Glomerular visceral epithelial cell (primary cell): ENCODE data around the gene CD93.

Experiments used
- DNase-seq: peaks from one replicate; pipeline ENCODE4 v3.0.0-alpha.2; 2016; ENCODE audit errors: extremely low spot score

Gene CD93, protein sequence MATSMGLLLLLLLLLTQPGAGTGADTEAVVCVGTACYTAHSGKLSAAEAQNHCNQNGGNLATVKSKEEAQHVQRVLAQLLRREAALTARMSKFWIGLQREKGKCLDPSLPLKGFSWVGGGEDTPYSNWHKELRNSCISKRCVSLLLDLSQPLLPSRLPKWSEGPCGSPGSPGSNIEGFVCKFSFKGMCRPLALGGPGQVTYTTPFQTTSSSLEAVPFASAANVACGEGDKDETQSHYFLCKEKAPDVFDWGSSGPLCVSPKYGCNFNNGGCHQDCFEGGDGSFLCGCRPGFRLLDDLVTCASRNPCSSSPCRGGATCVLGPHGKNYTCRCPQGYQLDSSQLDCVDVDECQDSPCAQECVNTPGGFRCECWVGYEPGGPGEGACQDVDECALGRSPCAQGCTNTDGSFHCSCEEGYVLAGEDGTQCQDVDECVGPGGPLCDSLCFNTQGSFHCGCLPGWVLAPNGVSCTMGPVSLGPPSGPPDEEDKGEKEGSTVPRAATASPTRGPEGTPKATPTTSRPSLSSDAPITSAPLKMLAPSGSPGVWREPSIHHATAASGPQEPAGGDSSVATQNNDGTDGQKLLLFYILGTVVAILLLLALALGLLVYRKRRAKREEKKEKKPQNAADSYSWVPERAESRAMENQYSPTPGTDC

DNA sequence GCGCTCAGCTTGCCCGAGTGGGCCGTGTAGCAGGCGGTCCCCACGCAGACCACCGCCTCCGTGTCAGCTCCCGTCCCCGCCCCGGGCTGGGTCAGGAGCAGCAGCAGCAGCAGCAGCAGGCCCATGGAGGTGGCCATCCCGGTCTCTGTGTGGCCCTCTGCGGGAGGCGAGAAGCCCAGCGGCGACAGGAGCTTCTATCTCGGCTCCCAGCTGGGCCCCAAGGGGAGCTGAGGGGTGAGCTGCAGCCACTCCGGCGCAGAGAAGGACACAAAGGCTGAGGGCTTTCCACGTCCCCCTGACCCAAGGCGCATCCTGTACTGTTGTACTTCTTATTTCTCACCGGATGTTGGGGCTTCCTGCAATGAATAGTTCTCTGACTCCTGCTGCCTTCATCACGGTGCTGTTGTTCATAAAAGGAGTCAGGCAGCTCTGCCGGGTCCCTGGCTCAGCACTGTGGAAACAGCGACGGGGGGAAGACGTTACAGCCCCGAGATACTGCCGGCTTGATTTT is at the start of gene CD93:
TSS of gene CD93 (minus strand) at position 269 of the 511 bp plus-strand sequence. CDS start at position 137, 132 bp downstream.
- DNase-seq = no peak

DNA sequence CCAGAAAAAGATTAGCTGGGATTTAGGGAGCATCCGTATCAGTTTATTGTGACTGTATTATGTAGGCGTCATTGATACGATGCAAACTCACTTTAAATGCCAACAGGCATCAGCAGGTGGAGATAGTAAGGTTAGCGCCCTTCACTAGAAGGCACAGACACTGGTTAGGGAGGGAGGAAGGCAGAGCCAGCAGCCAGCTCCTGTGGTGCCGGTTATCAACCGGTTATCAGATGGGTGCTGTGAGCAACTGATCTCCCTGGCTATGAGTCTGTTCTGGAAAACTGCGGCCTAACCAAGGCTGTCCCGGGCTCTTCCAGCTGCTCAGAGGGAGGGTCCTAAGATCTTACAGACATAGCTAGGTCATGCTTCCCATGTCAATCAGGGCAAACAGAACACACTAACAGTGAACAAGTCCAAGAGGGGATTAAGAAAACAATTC is 47.5 kb upstream of the CD93 start:
- DNase-seq = no peak

DNA sequence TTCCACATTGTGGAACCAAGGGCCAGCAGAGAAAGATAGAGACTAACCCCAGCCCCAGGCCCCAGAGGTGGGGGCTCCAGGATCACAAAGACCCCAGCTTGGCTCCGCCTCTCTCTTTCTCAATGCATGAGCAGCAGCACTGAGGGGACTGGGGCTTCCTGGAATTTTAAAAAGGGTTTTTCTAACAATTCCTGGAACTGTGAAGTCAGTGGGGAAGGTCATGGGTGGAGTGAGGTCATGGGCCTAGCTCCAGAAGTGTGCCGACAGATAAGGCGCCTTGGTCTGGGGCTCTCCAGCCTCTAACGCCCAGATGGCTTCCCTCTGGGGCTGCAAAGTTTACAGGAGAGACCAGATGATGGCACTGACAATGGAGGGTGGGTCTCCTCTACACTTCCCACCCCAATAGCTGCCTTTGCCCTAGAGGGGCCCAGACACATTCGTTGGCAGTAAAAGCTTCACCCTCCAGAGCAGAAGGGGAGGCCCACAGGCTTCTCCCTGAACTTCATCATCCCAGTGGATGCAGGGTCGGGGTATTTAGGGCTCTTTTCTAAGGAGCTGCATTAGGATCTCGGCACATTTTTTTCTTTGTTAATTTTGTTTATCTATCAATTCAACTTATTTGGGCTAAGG is 46.9 kb upstream of the CD93 start:
- DNase-seq = no peak

DNA sequence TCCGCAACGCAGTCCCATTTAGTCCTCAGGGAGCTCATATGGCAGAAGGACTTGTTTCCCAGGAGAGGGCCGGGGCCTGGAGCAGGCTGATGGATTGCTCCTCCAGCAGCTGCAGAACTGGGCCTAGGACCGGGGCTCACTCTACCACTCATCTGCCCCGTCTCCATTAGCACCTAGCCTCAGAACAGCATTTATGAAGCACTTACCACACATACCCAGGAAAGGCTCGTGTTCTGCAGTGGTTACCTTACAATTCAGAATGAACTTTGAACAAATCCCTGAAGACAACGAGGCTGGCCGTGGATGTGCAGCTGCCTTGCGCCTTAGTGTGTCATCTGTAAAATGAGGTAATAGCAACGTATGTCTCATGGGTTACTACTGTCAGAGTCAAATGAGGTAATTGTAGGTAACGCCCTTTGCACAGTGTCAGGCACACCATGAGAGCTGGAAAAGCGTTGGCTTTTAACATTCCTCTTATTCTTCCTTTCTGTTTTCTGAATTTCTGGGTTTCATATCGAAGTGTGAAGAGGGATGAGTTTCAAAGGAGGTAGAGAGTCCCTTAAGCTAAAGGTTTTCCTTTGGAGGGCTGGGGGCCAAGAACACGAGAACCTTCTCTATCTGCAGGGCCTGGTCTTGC is 46.3 kb upstream of the CD93 start:
- no peak for DNase-seq

DNA sequence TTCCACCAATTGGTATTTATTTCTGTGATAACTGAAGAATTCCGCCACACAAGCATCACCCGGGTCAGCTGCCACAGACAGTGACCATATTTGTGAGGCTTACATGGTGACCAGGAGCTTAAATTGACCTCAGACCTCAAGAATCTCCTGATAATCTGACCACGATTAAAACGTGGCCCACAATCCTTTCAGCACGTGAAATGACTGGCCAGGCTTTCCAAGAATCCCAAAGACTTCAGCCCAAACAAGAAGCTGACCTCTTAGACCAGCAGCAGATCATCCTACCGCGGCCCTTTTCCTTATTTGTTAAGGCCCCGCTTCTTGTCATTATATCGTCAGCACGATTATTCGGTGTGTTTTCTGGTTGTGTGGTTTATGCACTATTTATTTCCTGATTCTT is 45.6 kb upstream of the CD93 start:
- no peak for DNase-seq

DNA sequence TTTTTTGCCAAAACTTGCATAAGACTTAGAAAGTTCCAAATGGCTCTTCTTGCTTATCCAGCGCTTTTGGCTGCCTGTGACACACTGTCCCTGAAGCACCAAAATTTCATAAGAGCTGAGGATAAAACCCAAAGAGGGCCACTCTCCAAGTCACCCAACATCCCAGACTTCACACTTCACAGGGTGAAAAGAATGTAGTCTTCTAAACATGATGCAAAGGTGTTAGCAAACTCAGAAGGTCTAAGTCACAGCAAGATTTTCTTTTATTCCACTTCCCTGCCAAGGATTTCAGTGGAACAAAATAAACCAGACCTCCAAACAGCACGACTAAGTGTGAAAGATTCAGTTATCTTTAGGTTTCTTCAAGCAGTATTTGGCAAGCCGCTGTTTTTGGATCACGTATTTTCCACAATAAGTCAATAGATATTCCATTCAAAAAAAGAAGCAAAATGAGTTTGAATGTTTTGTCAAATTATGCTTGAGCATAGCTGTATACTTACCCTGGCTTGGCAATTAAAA is 44.6 kb upstream of the CD93 start:
- no peak for DNase-seq

DNA sequence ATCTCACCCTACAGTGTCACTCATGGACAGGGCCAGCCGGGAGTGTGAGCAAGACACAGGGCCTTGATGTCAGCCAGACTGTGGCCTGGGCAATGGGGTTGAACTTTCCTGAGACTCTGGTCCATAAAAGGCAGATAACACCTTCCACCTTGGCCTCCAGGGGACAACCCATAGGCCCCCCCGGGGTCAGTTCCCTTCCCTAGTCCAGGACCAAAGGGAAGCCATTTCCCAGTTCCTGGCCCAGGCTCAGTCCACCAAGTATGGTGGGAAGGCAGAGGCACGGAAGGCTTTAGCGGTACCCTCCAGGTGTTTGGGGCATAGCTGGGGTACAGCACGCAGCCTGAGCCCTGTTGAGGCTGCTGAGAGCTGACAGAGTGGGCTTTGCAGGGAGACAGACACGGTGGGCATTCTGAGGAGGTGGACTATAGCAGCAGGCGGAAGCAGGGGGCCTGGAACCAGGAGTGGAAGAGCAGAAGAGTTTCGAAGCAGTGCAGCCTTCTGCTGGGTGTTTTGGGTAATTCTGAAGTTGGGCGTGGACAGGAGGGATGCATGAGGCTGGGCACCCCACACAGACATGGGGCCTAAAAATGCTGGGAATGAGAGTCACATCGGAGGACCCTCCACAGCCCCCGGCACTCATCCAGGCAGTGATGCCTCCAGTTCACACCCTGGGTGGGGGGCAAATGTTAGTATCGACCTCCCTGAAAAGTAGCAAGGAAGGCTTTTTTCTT is 43.9 kb upstream of the CD93 start:
- DNase-seq = no peak

DNA sequence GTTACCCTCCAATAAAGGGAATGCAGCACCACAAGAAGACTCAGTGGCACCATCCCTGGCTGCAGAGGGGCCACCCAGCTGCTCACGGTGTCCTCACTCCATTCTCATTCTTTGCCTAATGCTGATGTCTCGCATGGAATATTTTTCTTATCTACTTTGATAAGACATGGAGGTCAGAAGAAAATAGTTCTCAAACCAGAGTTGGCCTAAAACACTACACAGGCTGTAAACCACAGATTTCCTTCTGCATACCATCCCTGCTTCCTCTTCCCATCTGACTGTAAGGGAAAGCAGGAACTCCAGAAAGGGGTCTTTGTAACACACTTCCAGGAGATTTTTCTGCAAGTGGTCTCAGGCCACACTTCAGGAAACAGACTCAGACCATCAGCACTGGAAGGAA is 43.1 kb upstream of the CD93 start:
- no peak for DNase-seq

DNA sequence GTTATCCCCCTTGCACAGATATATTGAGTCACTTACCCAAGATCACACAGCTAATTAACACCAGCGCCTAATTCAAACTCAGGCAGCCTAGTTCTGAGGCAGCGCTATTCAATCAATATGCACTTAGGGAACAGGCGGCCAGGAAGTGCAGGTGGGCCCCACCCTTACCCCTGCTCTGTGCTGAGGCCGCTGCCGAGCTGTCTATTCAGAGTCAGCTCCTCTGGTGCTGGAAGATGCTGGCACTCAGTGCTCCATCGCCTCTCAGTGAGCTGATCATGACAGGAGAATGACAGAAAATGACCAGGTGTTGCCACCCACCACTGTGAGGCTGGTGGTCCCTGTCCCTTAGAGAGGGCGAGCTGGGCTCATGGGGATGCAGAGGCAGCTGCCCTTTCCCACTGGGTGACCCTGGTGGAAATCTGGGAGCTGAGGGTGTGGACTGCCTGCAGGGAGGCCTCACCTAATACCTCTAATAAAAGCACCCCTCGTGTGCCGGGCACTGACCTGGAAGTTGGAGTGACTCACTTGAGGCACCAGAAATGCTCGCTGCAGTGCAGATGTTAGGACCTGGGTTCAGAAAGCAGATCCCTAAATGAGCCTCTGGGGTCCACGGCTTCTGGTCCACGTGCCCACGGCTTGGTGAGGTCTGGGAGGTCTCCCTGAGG is 42.5 kb upstream of the CD93 start:
- DNase-seq = no peak

DNA sequence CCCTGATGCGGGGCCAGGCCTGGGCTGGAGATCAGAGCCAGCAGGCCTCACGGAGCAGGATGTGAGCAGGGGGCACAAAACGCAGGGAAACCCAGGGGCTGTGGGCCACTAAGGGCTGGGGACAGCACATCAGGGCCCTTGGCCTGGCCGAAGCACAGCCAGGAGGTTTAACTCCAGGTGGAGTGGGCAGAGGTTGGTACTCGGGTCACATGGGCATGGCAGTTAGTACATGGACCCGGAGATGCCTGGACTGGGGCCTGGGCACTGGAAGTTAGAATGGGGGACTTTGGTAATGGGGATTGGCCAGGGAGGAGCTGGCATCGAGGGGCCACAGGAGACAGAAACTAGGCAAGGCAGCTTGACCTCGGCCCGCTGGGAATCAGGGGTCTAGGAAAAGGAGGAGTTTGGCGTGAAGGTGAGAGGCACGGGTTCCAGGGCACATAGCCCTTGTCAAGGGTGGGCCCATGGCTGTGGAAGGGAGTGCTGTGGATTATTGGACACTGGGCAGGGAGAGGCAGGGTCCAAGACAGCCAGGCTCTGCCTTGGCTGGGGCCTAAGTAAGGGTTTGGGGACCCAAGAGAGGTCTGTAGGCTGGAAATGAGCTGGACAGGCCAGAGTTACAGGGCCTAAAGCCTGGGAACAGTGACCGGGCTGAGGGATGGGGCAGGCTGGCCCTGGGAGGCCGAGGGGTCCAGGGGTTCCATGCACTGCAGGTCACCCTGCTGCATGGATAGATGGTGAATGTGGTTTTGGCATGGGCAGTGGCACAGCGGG is 41.6 kb upstream of the CD93 start:
- no peak for DNase-seq

DNA sequence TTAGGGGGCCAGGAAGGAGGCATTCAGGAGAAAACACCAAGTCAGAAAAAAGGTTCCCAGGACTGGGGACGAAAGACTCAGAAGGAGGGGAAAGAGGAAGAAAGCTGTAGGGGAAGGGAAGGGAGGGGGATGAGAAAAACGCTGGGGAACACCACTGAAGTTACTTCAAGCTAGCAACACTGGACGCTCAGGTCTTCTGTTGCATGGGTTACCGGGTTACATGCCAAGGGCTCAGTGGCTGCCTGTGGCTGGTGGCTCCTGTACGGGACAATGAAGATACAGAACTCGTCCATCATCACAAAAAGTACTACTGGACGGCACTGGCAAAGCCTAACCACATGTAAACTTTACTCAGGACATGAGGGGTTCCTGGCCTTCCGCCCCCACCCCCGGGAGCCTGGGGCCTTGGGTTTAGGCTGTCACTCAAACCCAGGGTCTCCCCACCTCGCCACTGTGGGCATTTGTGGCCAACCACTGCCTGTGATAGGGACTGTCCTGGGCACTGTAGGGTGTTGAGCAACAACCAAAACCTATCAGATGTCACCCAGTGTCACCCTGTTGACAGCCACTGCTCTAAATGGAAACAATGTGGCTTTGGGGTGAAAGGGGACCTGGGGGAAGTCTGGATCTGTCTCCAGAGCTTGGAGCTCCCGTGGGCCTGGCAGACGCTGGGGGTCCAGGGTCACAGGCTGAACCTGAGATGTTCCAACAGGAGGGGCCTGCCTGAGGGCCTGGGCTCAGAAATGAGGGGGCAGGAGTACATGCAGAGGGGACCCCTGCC is 40.3 kb upstream of the CD93 start:
- no peak for DNase-seq

DNA sequence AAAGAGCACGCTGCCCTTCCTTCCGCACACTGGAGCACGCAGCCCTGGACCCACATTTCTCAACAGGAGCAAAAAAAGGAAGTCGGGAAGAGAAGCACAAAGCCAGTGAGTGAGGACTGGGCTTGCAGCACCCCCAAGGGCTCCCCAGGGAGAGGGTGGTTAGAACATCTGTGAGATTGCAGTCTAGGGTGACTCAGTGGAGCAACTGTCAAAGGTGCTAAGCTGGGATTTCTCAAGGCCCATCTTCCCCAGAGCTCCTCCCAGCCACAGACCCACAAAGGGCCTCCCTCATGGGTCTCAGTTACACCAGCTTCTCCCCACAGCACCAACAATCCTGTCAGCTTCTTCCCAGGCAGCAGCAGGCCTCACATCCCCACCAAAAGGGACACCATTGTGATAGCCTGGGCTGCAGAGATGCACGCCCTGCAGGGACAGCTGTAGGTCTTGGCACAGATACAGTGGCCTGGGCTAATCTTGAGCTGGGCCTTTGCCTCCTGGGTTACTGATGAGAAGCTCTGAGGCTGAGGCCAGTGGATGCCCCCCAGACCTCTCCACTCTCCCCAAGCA is 39.6 kb upstream of the CD93 start:
- DNase-seq = no peak

DNA sequence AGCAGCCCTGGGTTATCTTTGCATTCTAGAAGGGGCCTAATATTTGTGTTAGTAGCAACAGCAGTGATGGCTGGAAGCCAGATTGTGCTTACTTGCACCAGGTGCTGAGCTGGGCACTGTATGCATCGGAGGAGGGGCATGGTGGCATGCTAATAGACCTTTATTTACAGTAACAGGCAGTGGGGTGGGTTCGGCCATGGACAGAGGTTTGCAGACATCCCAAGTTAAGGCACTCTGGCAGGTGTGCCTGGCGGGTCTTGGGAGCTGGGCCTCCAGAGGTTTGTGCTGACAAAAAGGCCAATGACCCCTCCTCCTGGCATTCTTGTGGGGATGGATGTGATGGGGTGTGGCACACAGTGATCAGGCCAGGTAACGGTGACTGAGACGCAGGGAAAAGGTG is 39.0 kb upstream of the CD93 start:
- DNase-seq = no peak

DNA sequence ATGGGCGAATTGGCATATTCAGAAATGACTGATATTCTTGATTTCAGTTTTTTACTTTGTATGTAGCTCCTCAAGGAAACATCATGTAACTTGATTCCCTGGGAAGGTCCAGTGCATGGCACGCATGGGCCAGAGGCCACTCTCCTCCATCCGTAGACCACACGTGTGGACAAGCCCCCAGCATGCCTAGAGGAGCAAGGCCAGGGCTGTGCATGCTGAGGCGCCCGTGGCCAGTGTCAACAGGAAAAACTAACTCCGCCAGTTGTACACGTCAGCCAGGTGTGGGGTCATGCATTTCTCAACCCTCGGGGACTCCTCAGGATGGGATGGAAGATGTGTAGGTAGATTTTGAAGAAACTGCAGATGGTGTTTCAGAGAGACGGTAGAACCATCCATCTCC is 37.8 kb upstream of the CD93 start:
- DNase-seq = no peak

DNA sequence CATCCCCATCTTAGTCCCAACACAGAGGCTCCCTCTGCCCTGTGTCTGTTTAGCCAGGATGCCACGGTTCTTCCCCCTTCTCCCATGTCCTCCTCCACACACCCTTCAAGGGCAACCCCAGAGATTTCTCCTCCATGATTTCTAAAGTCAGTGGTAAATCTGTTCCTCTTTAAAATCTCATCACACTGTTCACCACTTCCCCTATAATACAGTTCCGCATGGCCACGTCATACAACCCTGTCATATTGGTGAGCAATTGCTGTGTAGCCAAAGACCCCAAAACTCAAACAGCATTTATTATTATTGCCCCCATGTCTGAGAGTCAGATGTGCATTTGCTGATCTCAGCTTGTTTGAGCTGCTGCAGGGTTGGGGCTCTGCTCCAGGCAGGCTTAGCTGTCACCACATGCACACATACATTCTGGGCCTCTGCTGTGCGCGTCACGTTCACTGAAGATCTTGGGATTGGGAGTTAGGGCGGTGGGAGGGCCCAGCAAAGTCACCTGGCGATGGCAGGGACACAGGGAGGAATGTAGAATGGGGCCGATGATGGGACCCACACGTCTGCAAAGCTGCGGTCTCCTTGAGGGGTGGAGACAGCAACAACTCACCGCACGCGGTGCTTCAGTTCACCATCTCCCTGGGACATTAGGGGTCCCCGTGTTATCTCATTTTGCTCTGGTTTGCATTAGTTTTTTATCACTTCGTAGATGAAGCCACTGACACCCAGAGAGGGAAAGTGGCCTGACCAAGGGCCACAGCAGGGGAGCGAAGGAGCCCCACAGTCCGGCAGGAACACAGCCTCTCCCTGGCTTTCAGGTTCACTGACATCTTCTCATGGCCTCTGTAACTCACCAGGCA is 36.9 kb upstream of the CD93 start:
- no peak for DNase-seq

DNA sequence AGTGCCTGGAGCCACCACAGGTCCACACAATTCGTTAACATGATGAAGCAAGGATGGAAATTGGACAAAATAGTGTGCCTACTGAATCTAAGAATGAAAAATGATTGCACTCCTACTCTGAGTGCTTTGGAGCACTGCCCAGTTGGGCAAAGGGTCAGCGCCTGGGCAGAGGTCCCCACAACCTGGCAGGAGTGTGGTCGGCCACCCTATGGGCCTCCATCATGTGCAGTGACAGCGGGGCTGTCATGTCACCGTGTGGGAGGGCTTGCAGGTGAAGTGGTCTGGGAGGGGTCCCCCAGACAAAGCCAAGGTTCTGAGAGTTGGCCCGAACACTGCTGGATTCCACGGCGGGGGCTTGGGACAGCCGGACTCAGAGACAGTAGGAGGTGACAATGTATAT is 36.2 kb upstream of the CD93 start:
- DNase-seq = no peak

DNA sequence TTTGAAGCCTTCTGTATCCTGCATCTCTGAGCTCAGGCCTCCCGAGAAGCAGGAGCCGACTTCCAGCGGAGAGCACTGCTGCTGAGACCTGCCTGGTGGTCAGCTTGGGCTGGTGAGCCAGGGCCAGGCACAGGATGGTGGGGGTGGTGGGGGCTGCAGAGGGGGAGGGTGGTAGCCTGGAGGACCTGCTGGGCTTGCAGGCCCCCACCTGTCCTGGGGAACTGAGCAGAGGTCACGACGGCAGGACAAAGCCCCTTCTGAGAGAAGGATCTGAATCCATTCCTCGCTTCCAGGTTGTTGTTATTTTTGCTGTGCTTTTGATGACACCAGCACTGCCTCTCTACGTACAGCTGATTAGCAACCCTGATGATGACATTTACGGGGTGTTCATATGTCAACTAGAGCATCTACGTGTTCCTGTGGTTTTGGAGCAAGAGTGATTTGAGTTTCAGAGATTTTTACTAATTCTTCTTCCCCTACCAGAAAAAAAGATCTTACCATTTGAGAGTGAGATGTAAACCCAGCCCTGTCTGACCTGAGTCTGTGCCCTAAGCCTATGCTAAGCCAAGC is 35.7 kb upstream of the CD93 start:
- DNase-seq = no peak
